GM18498 (cell line): Measurements from ENCODE around the gene MSLN.
"Not testable (repeated sequence)": the region's sequence is repeated elsewhere in the genome, so short reads cannot be mapped to it uniquely, and the experiment has no call there.

Experiments
- ATAC-seq: cut with Tn5 transposase; IDR thresholded peaks from one replicate; pipeline ENCODE4 v1.9.1; 2021; ENCODE audit warnings: mild to moderate bottlenecking, moderate library complexity; ENCODE audit not compliant: unreplicated experiment

The MSLN gene

GRCh38 chr16:734208-734980, 26.1 kb upstream of the MSLN start:
- no peak for ATAC-seq

- ATAC-seq = no peak
Measured at GRCh38 chr16:734981-735881, 25.3 kb upstream of the MSLN start.

DNA sequence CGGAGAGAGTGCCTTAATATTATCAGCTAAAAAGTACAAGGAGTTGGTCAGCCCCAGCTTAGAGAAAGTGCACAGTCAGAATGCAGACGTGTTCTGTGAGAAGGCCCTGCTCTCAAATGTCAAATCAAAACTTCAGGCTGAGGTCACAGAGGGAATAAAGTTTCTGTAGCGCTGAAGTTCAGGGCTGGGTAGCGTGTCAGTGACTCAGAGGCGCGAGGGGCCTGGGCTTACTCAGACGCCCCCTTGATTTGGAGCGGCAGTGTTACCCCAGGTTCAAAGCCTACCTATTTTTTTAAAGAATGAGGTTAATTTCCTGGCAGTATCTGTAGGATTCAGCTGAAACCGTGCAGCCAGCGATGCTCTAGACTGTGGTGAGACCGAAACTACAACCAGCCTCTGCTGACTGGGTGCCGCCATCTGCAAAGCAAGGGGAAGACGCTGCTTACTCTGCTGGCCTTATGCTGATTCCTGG, 24.5 kb upstream of the MSLN start:
- ATAC-seq = no peak

DNA sequence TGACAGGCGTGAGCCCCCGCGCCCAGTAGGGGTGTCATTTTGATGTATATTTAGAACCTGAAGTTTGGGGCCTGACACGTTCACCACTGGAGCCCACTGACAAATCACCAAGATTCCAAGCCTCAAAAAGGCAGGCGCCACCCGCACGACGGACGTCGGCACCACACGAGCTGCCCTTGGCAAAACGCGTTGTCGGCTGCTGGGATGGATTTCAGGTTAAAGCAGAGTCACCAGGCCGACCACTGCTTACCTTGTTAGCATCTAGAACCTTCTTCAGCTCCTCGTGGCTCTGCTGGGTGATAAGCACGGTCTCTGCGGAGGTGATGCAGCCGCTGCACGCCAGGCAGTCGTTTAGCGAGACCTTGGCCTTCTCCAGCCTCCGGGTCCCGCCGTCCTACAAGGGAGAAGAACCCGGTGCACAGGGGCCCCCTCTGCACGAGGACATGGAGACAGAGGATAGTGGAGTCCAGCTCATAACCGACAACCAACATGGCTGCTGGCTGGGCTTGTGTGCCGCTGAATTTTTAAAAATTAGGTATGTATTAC, 23.5 kb upstream of the MSLN start:
- no peak for ATAC-seq

- no peak for ATAC-seq
Measured at GRCh38 chr16:739560-740458, 20.7 kb upstream of the MSLN start.

DNA sequence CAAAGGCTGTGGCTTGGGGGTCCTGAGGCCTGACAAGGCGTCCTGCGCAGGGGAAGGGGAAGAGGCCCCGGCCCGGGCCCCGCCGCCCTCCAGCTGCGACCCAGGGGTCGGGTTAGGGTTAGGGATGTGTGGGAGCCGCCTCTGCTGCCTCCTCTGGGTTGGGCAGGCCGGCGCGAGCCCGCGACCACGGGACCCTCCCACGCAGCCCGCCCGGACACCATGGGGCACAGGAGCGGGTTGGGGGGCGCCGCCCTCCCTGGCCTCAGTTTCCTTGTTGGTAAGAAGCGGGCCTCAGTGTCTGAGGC, 20.1 kb upstream of the MSLN start:
- peak; percentile 16 for ATAC-seq

- peak; percentile 85 for ATAC-seq
Measured at GRCh38 chr16:740764-741505, 19.6 kb upstream of the MSLN start, which contains the start of gene CIAO3. Gene CIAO3 (minus strand): TSS chr16:740997. CDS start chr16:740985, 12 bp downstream.

- no peak for ATAC-seq
Measured at GRCh38 chr16:741986-742629, 18.4 kb upstream of the MSLN start.

- not testable (repeated sequence) for ATAC-seq
Measured at GRCh38 chr16:742894-743293, 17.6 kb upstream of the MSLN start.

DNA sequence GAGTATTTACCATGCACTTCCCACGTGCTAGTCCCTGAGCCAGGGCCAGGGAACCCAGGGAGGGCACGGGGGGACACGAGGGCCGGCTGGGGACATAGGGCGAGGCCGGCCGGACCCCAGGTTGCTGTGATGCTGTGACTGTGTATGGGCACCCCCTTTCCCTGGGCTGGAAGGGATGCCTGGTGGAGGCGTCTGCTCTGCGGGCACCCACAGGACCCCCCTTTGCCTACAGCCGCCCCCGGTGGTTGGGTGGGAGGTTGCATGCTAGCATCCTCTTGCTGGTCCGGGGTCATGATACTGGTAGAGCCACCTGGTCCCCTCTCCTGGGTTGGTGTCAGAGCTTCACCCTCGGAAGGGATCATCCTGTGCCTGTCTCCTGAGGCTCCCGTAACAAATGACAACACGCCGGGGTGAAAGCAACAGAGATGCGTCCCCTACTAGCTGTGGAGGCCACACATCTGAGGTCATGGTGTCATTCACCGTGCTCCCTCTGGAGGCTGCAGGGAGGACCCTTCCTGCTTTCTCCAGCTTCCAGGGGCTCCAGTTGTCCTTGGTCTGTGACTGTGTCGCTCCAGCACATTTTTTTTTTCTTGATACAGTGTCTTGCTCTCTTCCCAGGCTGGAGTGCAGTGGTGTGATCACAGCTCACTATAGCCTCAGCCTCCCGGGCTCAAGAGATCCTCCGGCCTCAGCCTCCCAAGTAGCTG, 16.6 kb upstream of the MSLN start:
- ATAC-seq = no peak

DNA sequence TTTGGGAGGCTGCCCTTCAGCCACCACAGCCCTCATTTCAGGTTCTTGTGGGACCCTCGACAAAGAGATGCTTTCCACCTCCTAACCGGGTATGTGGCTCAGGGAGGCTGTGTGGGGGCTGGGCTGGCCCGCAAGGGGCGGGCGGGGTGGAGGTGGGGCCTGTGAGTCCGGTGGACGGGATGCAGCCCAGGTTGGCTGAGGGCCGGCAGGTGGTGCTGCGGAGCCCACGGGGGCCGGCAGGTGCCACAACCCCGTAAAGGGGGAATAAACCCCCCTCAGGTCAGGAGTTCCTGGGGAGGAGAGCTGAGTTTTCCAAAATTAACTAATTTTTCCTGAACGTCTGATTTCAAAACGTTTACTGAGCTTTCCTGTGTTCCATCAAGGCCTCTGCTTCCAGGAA, 14.8 kb upstream of the MSLN start:
- no peak for ATAC-seq

DNA sequence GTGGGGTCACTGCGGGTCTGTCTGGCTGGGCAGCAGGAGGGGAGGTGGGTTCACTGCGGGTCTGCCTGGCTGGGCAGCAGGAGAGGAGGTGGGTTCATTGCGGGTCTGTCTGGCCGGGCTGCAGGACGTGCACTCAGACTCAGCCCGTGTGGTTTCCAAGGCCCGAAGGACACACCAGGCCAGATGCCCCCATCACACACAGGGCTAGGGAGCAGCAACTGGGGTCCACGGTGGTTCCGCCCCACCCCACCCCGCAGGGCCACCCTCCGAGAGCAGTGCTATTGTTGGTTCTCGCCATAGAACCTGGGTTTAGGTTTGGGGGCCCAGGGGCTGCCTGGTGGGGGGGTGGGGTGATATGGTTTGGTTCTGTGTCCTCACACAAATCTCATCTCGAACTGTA, 13.9 kb upstream of the MSLN start:
- no peak for ATAC-seq

DNA sequence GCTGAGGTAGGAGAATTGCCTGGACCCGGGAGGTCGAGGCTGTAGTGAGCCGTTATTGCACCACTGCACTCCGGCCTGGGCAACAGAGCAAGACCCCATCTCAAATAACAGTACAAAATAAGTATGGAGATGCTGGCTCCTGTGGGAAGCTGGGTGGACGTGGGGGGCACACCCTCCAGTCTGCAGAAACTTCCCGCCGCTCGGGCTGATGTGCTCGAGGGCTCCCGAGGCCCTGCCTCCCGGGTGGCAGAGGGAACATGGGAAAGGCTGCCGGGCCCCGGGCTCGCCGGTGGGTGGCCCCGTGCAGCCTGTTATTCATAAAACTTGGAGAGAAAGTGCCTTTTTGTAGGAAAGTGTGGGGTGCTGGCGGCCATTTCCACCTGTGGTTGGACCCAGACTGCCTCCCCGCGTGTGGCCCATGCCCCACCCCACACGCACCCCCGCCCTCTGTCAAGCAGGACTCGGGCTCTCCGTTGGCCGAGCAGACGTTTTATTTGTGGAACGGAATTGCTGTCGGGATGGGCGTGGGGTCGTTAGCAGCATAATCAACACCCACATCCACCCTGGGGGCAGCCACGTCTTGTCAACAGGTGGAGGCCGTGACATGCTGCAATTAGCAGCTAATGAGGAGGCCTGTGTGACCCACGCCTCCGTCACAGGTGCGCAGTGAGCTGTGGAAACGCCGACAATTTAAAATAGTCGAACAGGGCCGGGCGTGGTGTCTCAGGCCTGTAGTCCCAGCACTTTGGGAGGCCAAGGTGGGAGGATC, 12.4 kb upstream of the MSLN start:
- ATAC-seq = no peak

DNA sequence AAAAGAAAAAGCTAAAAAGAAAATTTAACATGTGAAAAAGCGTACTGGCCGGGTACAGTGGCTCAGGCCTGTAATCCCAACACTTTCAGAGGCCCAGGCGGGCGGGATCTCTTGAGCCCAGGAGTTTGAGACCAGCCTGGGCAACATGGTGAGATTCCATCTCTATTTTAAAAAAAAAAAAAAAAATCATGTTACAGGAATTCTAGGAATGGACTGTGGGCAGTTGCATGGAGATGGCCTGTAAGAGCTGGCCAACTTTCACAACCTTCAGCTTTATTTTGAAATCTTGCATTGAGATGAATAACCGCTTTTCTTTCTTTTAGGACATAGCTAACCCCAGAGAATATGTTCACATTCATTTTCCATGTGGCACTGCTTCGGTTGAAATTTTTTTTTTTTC, 11.5 kb upstream of the MSLN start:
- no peak for ATAC-seq

DNA sequence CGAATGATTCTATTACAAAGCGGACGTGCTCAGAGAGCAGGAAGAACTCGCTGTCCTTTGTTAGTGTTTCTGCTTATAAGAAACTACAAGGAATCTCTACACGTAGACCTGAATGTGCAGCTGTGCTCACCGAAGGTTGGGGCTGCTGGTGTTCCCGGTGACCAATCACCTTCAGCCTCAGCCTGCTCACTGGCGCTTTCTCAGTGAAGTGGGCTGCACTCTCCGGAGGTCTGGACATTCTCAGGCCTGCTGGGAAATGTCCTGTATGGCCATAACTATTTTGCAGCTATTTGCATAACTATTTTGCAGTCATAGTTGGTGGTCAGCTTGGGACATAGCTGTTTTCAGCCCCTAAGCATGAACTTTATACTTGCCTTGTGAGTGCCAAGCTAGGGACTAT, 10.0 kb upstream of the MSLN start:
- no peak for ATAC-seq

DNA sequence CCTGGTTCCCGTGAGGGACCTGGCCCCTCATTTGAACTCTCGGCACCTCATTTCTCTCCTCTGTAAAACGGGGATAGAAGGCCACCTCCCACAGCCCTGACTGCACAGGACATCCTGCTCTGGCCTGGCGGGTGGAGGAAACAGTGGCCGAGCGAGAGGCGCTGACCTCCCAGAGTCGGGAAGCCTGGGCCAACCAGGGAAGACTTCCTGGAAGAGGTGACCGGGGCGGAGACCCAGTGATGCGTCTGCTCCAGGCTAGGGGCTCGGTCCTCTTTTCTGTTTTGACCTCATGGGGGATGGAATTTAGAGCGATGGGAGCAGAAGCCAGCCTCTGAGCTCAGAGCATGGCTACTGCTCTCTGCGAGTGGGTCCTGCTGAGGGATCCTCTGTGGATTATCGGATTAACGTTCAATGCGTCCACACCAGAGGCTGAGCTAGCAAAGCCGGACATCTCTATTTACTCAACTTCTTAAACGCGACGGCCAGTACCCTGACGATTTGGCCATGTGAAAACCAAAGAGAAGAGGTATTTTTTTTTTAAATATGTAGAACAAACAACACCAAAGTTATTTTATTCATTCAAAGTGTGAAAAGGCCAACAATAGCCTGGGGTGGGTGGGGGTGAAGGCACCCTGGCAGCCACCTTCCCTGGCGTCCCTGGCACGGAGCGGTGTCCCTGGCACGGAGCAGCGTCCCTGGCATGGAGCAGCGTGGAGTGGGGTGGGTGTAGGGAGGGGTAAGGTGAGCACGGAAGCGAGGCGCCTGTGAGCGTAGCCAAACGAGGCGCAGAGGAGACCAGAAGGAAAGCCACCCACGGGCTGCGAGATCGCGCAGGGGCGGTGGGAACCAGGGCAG, 9.2 kb upstream of the MSLN start:
- ATAC-seq = no peak

DNA sequence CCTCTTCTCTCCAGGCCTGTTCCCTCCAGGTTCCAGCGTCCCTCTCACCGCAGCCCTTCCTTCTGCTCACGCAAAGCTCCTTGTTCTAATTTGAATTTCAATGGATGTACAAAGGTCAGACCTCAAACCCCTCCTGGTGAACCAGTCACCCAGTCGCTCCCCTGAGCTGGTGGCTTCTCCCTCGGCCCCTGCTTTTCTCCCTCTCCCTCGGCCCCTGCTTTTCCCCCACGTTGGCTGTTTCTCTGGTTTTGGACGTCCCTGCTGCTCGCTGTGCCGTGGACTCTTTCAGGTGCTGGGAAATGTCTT, 8.6 kb upstream of the MSLN start:
- no peak for ATAC-seq
